H9 (cell line): Measurements from ENCODE around the gene CACNG5. TPM values are rescaled to one million over a fixed set of nuclear protein-coding genes. Genes with fewer than 3 reads are reported as not detected.

Experiments
- DNase-seq: peaks from one replicate; pipeline ENCODE4 v3.0.0-alpha.2; 2017
- H2AFZ ChIP-seq: one replicate; pipeline ENCODE4 v1.6.1; 2013; ENCODE audit warnings: mild to moderate bottlenecking, low read length, control low read depth, moderate library complexity
- H2AK5ac ChIP-seq: 2 replicates; pipeline ENCODE4 v1.6.1; 2013; ENCODE audit warnings: low read length, control low read depth, mixed read lengths; ENCODE audit not compliant: insufficient read length
- H2BK120ac ChIP-seq: one replicate; pipeline ENCODE4 v1.6.1; 2013; ENCODE audit warnings: low read depth, mild to moderate bottlenecking, low read length, control low read depth, inconsistent platforms; ENCODE audit not compliant: poor library complexity, severe bottlenecking
- H2BK12ac ChIP-seq: 2 replicates; pipeline ENCODE4 v1.6.1; 2013; ENCODE audit warnings: low read length, control low read depth, mixed read lengths, low read depth; ENCODE audit not compliant: insufficient read length
- H2BK15ac ChIP-seq: 2 replicates; pipeline ENCODE4 v1.6.1; 2013; ENCODE audit warnings: low read depth, low read length, control low read depth
- H2BK20ac ChIP-seq: one replicate; pipeline ENCODE4 v1.6.1; 2013; ENCODE audit warnings: low read depth, mild to moderate bottlenecking, low read length, control low read depth, inconsistent platforms; ENCODE audit not compliant: poor library complexity, severe bottlenecking
- H2BK5ac ChIP-seq: 2 replicates; pipeline ENCODE4 v1.6.1; 2013; ENCODE audit warnings: low read length, control low read depth, mixed read lengths; ENCODE audit not compliant: insufficient read length
- H3K14ac ChIP-seq: 2 replicates; pipeline ENCODE4 v1.6.1; 2013; ENCODE audit warnings: low read length, control low read depth; ENCODE audit not compliant: insufficient read depth
- H3K18ac ChIP-seq: 2 replicates; pipeline ENCODE4 v1.6.1; 2013; ENCODE audit warnings: low read depth, mild to moderate bottlenecking, mixed read lengths, low read length, control low read depth; ENCODE audit not compliant: insufficient read length
- H3K23ac ChIP-seq: 2 replicates; pipeline ENCODE4 v1.6.1; 2013; ENCODE audit warnings: low read length, control low read depth, mixed read lengths, low read depth; ENCODE audit not compliant: insufficient read length
- H3K23me2 ChIP-seq: 2 replicates; pipeline ENCODE4 v1.6.1; 2013; ENCODE audit warnings: low read depth, mild to moderate bottlenecking, mixed read lengths, low read length, control low read depth; ENCODE audit not compliant: insufficient read length, poor library complexity, severe bottlenecking
- H3K27ac ChIP-seq: 2 replicates; pipeline ENCODE4 v1.5.1; 2013; ENCODE audit warnings: low read length, control low read depth, mixed read lengths, low read depth; ENCODE audit not compliant: insufficient read length
- H3K27me3 ChIP-seq: 2 replicates; pipeline ENCODE4 v1.6.1; 2013; ENCODE audit warnings: low read length, control low read depth, inconsistent platforms; ENCODE audit not compliant: insufficient read depth
- H3K4ac ChIP-seq: 2 replicates; pipeline ENCODE4 v1.6.1; 2013; ENCODE audit warnings: low read depth, mild to moderate bottlenecking, control low read depth, inconsistent platforms, low read length, moderate library complexity
- H3K4me1 ChIP-seq: 2 replicates; pipeline ENCODE4 v1.6.1; 2013; ENCODE audit warnings: low read length, control low read depth, inconsistent platforms; ENCODE audit not compliant: insufficient read depth
- H3K4me2 ChIP-seq: 2 replicates; pipeline ENCODE4 v1.6.1; 2013; ENCODE audit warnings: low read length, control low read depth, mixed read lengths; ENCODE audit not compliant: insufficient read length, insufficient read depth
- H3K56ac ChIP-seq: 2 replicates; pipeline ENCODE4 v1.6.1; 2013; ENCODE audit warnings: low read depth, mild to moderate bottlenecking, mixed read lengths, low read length, control low read depth; ENCODE audit not compliant: insufficient read length
- H3K79me1 ChIP-seq: 2 replicates; pipeline ENCODE4 v1.6.1; 2013; ENCODE audit warnings: low read depth, mild to moderate bottlenecking, moderate library complexity, low read length, control low read depth, inconsistent platforms; ENCODE audit not compliant: insufficient read depth, poor library complexity, severe bottlenecking
- H3K79me2 ChIP-seq: 2 replicates; pipeline ENCODE4 v1.6.1; 2013; ENCODE audit warnings: low read length, control low read depth, inconsistent platforms; ENCODE audit not compliant: insufficient read depth
- H3K9ac ChIP-seq: 2 replicates; pipeline ENCODE4 v1.6.1; 2013; ENCODE audit warnings: low read length, control low read depth, mixed read lengths; ENCODE audit not compliant: insufficient read length; ENCODE audit errors: extremely low read depth
- H3K9me3 ChIP-seq: one replicate; pipeline ENCODE4 v1.6.1; 2013; ENCODE audit warnings: low read depth, low read length, inconsistent platforms; ENCODE audit not compliant: control insufficient read depth
- H3T11ph ChIP-seq: one replicate; pipeline ENCODE4 v1.6.1; 2013; ENCODE audit warnings: mild to moderate bottlenecking, low read length, control low read depth, inconsistent platforms
- H4K20me1 ChIP-seq: one replicate; pipeline ENCODE4 v1.6.1; 2013; ENCODE audit not compliant: control insufficient read depth, insufficient read length, insufficient read depth
- H4K5ac ChIP-seq: 2 replicates; pipeline ENCODE4 v1.6.1; 2013; ENCODE audit warnings: low read depth, mild to moderate bottlenecking, mixed read lengths, low read length, control low read depth; ENCODE audit not compliant: insufficient read length
- H4K8ac ChIP-seq: replicated peaks from 2 replicates; pipeline ENCODE4 v1.6.1; 2013; ENCODE audit warnings: low read length, control low read depth, mixed read lengths, low read depth; ENCODE audit not compliant: insufficient read length
- H4K91ac ChIP-seq: 2 replicates; pipeline ENCODE4 v1.6.1; 2013; ENCODE audit warnings: low read depth, mild to moderate bottlenecking, moderate library complexity, mixed read lengths, low read length, control low read depth; ENCODE audit not compliant: insufficient read length
- H3K27ac Mint-ChIP-seq, 3 experiments: 2 replicates in 2 of 3; 3 replicates in 1 of 3; pipeline ENCODE4 v1.8.0; 2020 to 2021; ENCODE audit warnings: mixed read lengths in 3 of 3, mild to moderate bottlenecking in 1 of 3, moderate library complexity in 1 of 3
- H3K27me3 Mint-ChIP-seq: 2 replicates; pipeline ENCODE4 v1.8.0; 2021; ENCODE audit warnings: low read depth, mild to moderate bottlenecking, moderate library complexity, mixed read lengths
- H3K36me3 Mint-ChIP-seq, 3 experiments: 2 replicates in 2 of 3; 3 replicates in 1 of 3; pipeline ENCODE4 v1.8.0; 2020 to 2021; ENCODE audit warnings: low read depth in 3 of 3, mixed read lengths in 3 of 3; ENCODE audit not compliant: insufficient read depth in 1 of 3
- H3K4me1 Mint-ChIP-seq, 2 experiments: 2 replicates each; pipeline ENCODE4 v1.8.0; 2020; ENCODE audit warnings: mixed read lengths in 2 of 2
- H3K4me3 Mint-ChIP-seq, 2 experiments: 2 replicates in 1 of 2; 3 replicates in 1 of 2; pipeline ENCODE4 v1.8.0; 2020 to 2021; ENCODE audit warnings: mild to moderate bottlenecking in 2 of 2, mixed read lengths in 2 of 2, moderate library complexity in 1 of 2
- H3K9me3 Mint-ChIP-seq, 2 experiments: 2 replicates in 1 of 2; 3 replicates in 1 of 2; pipeline ENCODE4 v1.8.0; 2020; ENCODE audit warnings: mild to moderate bottlenecking in 2 of 2, mixed read lengths in 2 of 2, moderate library complexity in 1 of 2
- WGBS: extraction: QIAGEN DNeasy Blood & Tissue Kit; methylation state at CpG from one replicate; pipeline ENCODE4 v1.1.7; 2013; ENCODE audit warnings: missing lambda C conversion rate, low lambda C conversion rate, mixed read lengths; ENCODE audit not compliant: insufficient read length; ENCODE audit errors: extremely low coverage; 5-methylcytosine and 5-hydroxymethylcytosine counted together
- total RNA-seq: library from RNA; stranded (reverse); gene quantifications from 2 replicates; pipeline ENCODE4 v1.2.1, GENCODE V29; 2021
- TF ChIP-seq, protein P1 (sequence below): fragments of 200-600 bp; sonication (generic); conservative IDR thresholded peaks from 3 replicates; pipeline ENCODE4 v1.8.0; 2021; ENCODE audit warnings: antibody characterized with exemption, mild to moderate bottlenecking

CACNG5 gene
- total RNA-seq, 1 experiment from 2014 or later: 1.6 TPM

GRCh38 chr17:66810951-66811682 is 23.8 kb upstream of the CACNG5 start:
- Histone ChIP-seq H3K23ac (no peak overlapping the region), H3K27me3 (no peaks in the 10 kb centered on the region), H3K9me3 (no peaks in the 10 kb centered on the region), H3K9ac (no peak overlapping the region), H2AFZ (no peak overlapping the region), H3K23me2 (no peaks in the 10 kb centered on the region), H4K8ac (no peak overlapping the region), H3T11ph (no peak overlapping the region), H2BK120ac (no peak overlapping the region), H3K56ac (no peak overlapping the region), H2BK20ac (no peak overlapping the region), H2AK5ac (no peak overlapping the region), H3K18ac (no peak overlapping the region), H3K14ac (no peak overlapping the region), H2BK5ac (no peak overlapping the region), H3K79me1 (no peaks in the 10 kb centered on the region), H4K91ac (no peak overlapping the region), H3K4me2 (no peak overlapping the region), H3K4ac (no peak overlapping the region), H2BK15ac (no peak overlapping the region), H4K20me1 (no peaks in the 10 kb centered on the region), H4K5ac (no peak overlapping the region), H3K4me1 (no peaks in the 10 kb centered on the region), H3K79me2 (no peaks in the 10 kb centered on the region), H2BK12ac (no peak overlapping the region), H3K27ac (no peak overlapping the region)
- Mint-ChIP-seq H3K4me3 (no peak overlapping the region), H3K27ac (no peak overlapping the region), H3K4me1 (peaks cover 2 to 7% of the 10 kb centered on the region in 2 experiments; a peak in 3 of 4 replicates), H3K9me3 (no peaks in the 10 kb centered on the region; a peak in 1 of 5 replicates), H3K36me3 (no peaks in the 10 kb centered on the region; a peak in 1 of 7 replicates), H3K27me3 (no peaks in the 10 kb centered on the region; the same call in 1 of the 2 replicates)
- no peak for DNase-seq
- WGBS: no CpG with 5 or more reads among the region's 12 CpGs
- TF ChIP-seq, protein P1, sequence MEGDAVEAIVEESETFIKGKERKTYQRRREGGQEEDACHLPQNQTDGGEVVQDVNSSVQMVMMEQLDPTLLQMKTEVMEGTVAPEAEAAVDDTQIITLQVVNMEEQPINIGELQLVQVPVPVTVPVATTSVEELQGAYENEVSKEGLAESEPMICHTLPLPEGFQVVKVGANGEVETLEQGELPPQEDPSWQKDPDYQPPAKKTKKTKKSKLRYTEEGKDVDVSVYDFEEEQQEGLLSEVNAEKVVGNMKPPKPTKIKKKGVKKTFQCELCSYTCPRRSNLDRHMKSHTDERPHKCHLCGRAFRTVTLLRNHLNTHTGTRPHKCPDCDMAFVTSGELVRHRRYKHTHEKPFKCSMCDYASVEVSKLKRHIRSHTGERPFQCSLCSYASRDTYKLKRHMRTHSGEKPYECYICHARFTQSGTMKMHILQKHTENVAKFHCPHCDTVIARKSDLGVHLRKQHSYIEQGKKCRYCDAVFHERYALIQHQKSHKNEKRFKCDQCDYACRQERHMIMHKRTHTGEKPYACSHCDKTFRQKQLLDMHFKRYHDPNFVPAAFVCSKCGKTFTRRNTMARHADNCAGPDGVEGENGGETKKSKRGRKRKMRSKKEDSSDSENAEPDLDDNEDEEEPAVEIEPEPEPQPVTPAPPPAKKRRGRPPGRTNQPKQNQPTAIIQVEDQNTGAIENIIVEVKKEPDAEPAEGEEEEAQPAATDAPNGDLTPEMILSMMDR: no peak
